GM12878 (cell line): ENCODE data around the gene RPL21. TPM values are rescaled to one million over a fixed set of nuclear protein-coding genes. Genes with fewer than 3 reads are reported as not detected.

Experiments
- ATAC-seq: fragments of 200-7000 bp; cut with Tn5 transposase; 3 replicates; pipeline ENCODE4 v1.9.1; 2020; ENCODE audit warnings: mild to moderate bottlenecking, moderate library complexity
- BruUV-seq: library from RNA; stranded (reverse); fragments of 400-500 nt; replicated peaks from 2 replicates; lab custom pipeline; 2021; lab: Mats Ljungman, UMichigan
- CTCF ChIA-PET: fragments of 300-600 bp; sonication (Branson Sonifier 250); formaldehyde crosslinking; extraction: SDS; loops from one replicate; lab custom pipeline; 2021; ENCODE audit warnings: inconsistent platforms; lab: Yijun Ruan, JAX
- POLR2A ChIA-PET: fragments of 350-600 bp; formaldehyde crosslinking; extraction: SDS; loops from one replicate; lab custom pipeline; 2021; ENCODE audit warnings: inconsistent platforms; lab: Charles Lee
- RAD21 ChIA-PET: fragments of 300-600 bp; sonication (Branson Sonifier 250); formaldehyde crosslinking; loops from one replicate; lab custom pipeline; 2023; ENCODE audit warnings: antibody characterized with exemption; ENCODE audit not compliant: unreplicated experiment; lab: Charles Lee
- SMC1A ChIA-PET: fragments of 300-600 bp; sonication (Branson Sonifier 250); formaldehyde crosslinking; loops from one replicate; lab custom pipeline; 2023; ENCODE audit not compliant: unreplicated experiment, uncharacterized antibody; lab: Charles Lee
- DNase-seq: peaks from one replicate; pipeline ENCODE4 v3.0.0-alpha.2; 2011; ENCODE audit warnings: low read depth, low spot score
- FAIRE-seq: peaks from 3 replicates; lab custom pipeline; 2011; peaks lifted over from hg19 to GRCh38; lab: Jason Lieb, UNC
- H2AFZ ChIP-seq: 2 replicates; pipeline ENCODE4 v1.6.0; 2011; ENCODE audit warnings: low read depth, low read length, control low read depth; ENCODE audit not compliant: control insufficient read depth
- H3K27ac ChIP-seq: 2 replicates; pipeline ENCODE4 v1.5.1; 2011; ENCODE audit warnings: control low read depth; ENCODE audit not compliant: control insufficient read depth, insufficient read depth
- H3K27me3 ChIP-seq, 2 experiments: replicated peaks in 1 of 2; 2 replicates each; pipeline versions ENCODE4 v1.6.0 to v1.6.1; 2011; ENCODE audit warnings: low read length in 1 of 2; ENCODE audit not compliant: control insufficient read depth in 2 of 2, insufficient read depth in 2 of 2
- H3K36me3 ChIP-seq, 2 experiments: 2 replicates each; pipeline ENCODE4 v1.5.1; 2011; ENCODE audit warnings: low read length in 1 of 2; ENCODE audit not compliant: control insufficient read depth in 2 of 2, insufficient read depth in 2 of 2
- H3K4me1 ChIP-seq: 2 replicates; pipeline ENCODE4 v1.6.1; 2011; ENCODE audit warnings: mild to moderate bottlenecking, low read length, moderate library complexity, mixed read lengths; ENCODE audit not compliant: control insufficient read depth, insufficient read depth
- H3K4me2 ChIP-seq: 2 replicates; pipeline ENCODE4 v1.6.0; 2011; ENCODE audit warnings: control low read depth; ENCODE audit not compliant: control insufficient read depth, insufficient read depth
- H3K4me3 ChIP-seq: fragments of 200-600 bp; sonication (generic); 2 replicates; pipeline ENCODE4 v1.5.1; 2016
- H3K79me2 ChIP-seq: 2 replicates; pipeline ENCODE4 v1.6.0; 2011; ENCODE audit warnings: low read length; ENCODE audit not compliant: control insufficient read depth, insufficient read depth
- H3K9ac ChIP-seq: 2 replicates; pipeline ENCODE4 v1.8.0; 2011; ENCODE audit warnings: low read length, control low read depth, mixed read lengths; ENCODE audit not compliant: control insufficient read depth, insufficient read depth
- H3K9me3 ChIP-seq: replicated peaks from 3 replicates; pipeline ENCODE4 v1.5.1; 2011; ENCODE audit warnings: mild to moderate bottlenecking, low read length; ENCODE audit not compliant: control insufficient read depth, insufficient read depth
- H4K20me1 ChIP-seq: 2 replicates; pipeline ENCODE4 v1.6.0; 2011; ENCODE audit not compliant: control insufficient read depth, insufficient read depth
- ATF3 ChIP-seq: IDR thresholded peaks from 2 replicates; pipeline ENCODE4 v1.6.1; 2011; ENCODE audit warnings: low read depth, mild to moderate bottlenecking, low read length, moderate library complexity, borderline replicate concordance; ENCODE audit errors: extremely low read depth
- CBX3 ChIP-seq: fragments of 200-600 bp; sonication (generic); IDR thresholded peaks from 2 replicates; pipeline ENCODE4 v1.6.1; 2016; ENCODE audit warnings: low read depth, borderline replicate concordance
- CHD4 ChIP-seq: fragments of 200-600 bp; sonication (generic); IDR thresholded peaks from 2 replicates; pipeline ENCODE4 v1.6.1; 2016; ENCODE audit warnings: mild to moderate bottlenecking
- E2F4 ChIP-seq: IDR thresholded peaks from 2 replicates; pipeline ENCODE4 v1.6.1; 2012; ENCODE audit warnings: low read depth, low read length, improper control_type of control experiment
- ELK1 ChIP-seq: IDR thresholded peaks from 2 replicates; pipeline ENCODE4 v1.6.1; 2012; ENCODE audit warnings: low read depth, low read length, improper control_type of control experiment
- EZH2 ChIP-seq: IDR thresholded peaks from 2 replicates; pipeline ENCODE4 v1.6.1; 2012; ENCODE audit warnings: low read depth, mild to moderate bottlenecking, control low read depth, inconsistent platforms, low read length, borderline replicate concordance; ENCODE audit not compliant: control insufficient read depth
- HCFC1 ChIP-seq: fragments of 150-350 bp; IDR thresholded peaks from 2 replicates; pipeline ENCODE4 v1.6.1; 2014; ENCODE audit warnings: low read length
- MLLT1 ChIP-seq: fragments of 450-650 bp; IDR thresholded peaks from 2 replicates; pipeline ENCODE4 v1.6.1; 2016; ENCODE audit warnings: mild to moderate bottlenecking
- NFYA ChIP-seq: IDR thresholded peaks from 2 replicates; pipeline ENCODE4 v1.6.1; 2011; ENCODE audit warnings: low read depth, mild to moderate bottlenecking, low read length, improper control_type of control experiment, borderline replicate concordance
- PAX5 ChIP-seq: IDR thresholded peaks from 2 replicates; pipeline ENCODE4 v1.6.1; 2011; ENCODE audit warnings: low read depth, low read length, borderline replicate concordance
- STAT3 ChIP-seq: IDR thresholded peaks from 2 replicates; pipeline ENCODE4 v1.6.1; 2011; ENCODE audit warnings: low read depth, low read length, improper control_type of control experiment
- USF2 ChIP-seq: IDR thresholded peaks from 2 replicates; pipeline ENCODE4 v1.6.1; 2011; ENCODE audit warnings: low read depth, low read length, improper control_type of control experiment, borderline replicate concordance
- ZNF24 ChIP-seq: fragments of 450-650 bp; IDR thresholded peaks from 2 replicates; pipeline ENCODE4 v1.6.1; 2017; ENCODE audit warnings: antibody characterized with exemption, mild to moderate bottlenecking
- WGBS: methylation state at CpG from one replicate; pipeline ENCODE4 v1.1.6; 2016; ENCODE audit warnings: low lambda C conversion rate; ENCODE audit not compliant: insufficient replicate concordance, insufficient coverage; ENCODE audit errors: missing lambda C conversion rate; 5-methylcytosine and 5-hydroxymethylcytosine counted together
- in situ Hi-C: fragments of 300-500 bp; cut with MboI; formaldehyde crosslinking; loops from 9 replicates; pipeline ENCODE4 v1.14.3; 2018; ENCODE audit warnings: mixed read lengths
- intact Hi-C: fragments of 100-400 bp; cut with micrococcal nuclease; formaldehyde crosslinking; loops from one replicate; pipeline ENCODE4 v1.14.2; 2022; ENCODE audit not compliant: unreplicated experiment
- polyA plus RNA-seq, 11 experiments: library from polyadenylated mRNA; depleted of rRNA in 4 of 11; unstranded in 6 of 11; stranded (reverse) in 5 of 11; fragments of >200 nt; fragmentation: Nextera tagmentation in 4 of 11; fragmentation: Illumina TruSeq in 1 of 11; extraction: Ambion mirVana in 4 of 11; extraction: Trizol in 1 of 11; gene quantifications; 1 replicate in 1 of 11; 2 replicates in 10 of 11; pipeline versions ENCODE4 v1.2.1 to v1.2.3, GENCODE V29; 2011 to 2016; ENCODE audit warnings: inconsistent platforms in 2 of 11, missing spikeins in 2 of 11, low read depth in 1 of 11
- total RNA-seq, 4 experiments: library from RNA; depleted of rRNA in 3 of 4; stranded (reverse); fragments of >200 nt in 3 of 4; fragmentation: Illumina TruSeq in 1 of 4; extraction: Trizol in 1 of 4; gene quantifications; 2 replicates each; pipeline versions ENCODE4 v1.2.1 to v1.2.3, GENCODE V29; 2013 to 2021

Gene RPL21
- total and polyA plus RNA-seq, 10 of the 15 experiments (the other 5 are each of a cell fraction or from before 2014, with no cell fraction given): 817 to 9,760 (median 1,698) TPM

GRCh38 chr13:27242702-27243101, 8.7 kb upstream of the RPL21 start:
- no peaks in the 10 kb centered on the region for H4K20me1 ChIP-seq
- no peak overlapping the region for H3K4me2 ChIP-seq
- no peak overlapping the region for H3K4me3 ChIP-seq
- no peaks in the 10 kb centered on the region for H3K4me1 ChIP-seq
- no peak for ATAC-seq
- no TSS peak for BruUV-seq
- no peak overlapping the region for H2AFZ ChIP-seq
- ChIA-PET SMC1A (interaction anchor here (0.6 to 1.0 kb wide), 2 partner anchors 17 to 96 kb away, joined by 3 read pairs; no protein-coding TSS in a partner anchor), RAD21 (no interaction called here), POLR2A (interaction anchor here (1.1 kb wide), 1 partner anchor 59 kb away, joined by 3 read pairs; no protein-coding TSS in a partner anchor), CTCF (interaction anchor here (1.4 kb wide), 1 partner anchor 28 kb away, joined by 3 read pairs; the partner anchor contains the start of gene RASL11A)
- no peaks in the 10 kb centered on the region; the same call in 1 of the 2 replicates for H3K79me2 ChIP-seq
- FAIRE-seq: no peak
- 0 out of 4 replicates have a peak, but pooled peaks cover 0 to 3% of the 10 kb centered on the region in 2 experiments for H3K36me3 ChIP-seq
- H3K27me3 ChIP-seq: no peaks in the 10 kb centered on the region
- in situ Hi-C loops (no loop called here), intact Hi-C loops (no loop called here)
- WGBS: 80% methylated on average over 5 of the region's 5 CpGs
- no peak for DNase-seq
- no peaks in the 10 kb centered on the region for H3K9me3 ChIP-seq
- no peak for TF ChIP-seq USF2
- TF ChIP-seq E2F4: no peak
- TF ChIP-seq NFYA: no peak
- TF ChIP-seq CBX3: no peak
- no peak for TF ChIP-seq ATF3
- no peak for TF ChIP-seq PAX5
- no peak for TF ChIP-seq HCFC1
- no peak for TF ChIP-seq MLLT1
- no peak for TF ChIP-seq ELK1
- no peak for TF ChIP-seq EZH2
- TF ChIP-seq STAT3: no peak
- no peak for TF ChIP-seq CHD4
- no peak for TF ChIP-seq ZNF24
- no peak overlapping the region for H3K9ac ChIP-seq
- H3K27ac ChIP-seq: no peak overlapping the region
